ENCODE measurements around the gene DENND11. TPM values are rescaled to one million over a fixed set of nuclear protein-coding genes. Genes with fewer than 3 reads are reported as not detected.
A peak's percentile ranks its signal among the peaks of the same experiment; 100 is the strongest.

Gene DENND11
- total RNA-seq: 22.6 TPM
- 6.1 TPM for polyA plus RNA-seq (ENCODE audit: insufficient read depth, low read depth, low replicate concordance)
- long read RNA-seq, donor 1, full-length matches to known transcripts: 4 of 4 reads
- long read RNA-seq, donor 1, partial matches to known transcripts: 0 of 4 reads
- long read RNA-seq, donor 1, other reads (novel, unspliced or antisense): 0 of 4 reads
- long read RNA-seq, donor 2, full-length matches to known transcripts: 2 of 8 reads
- long read RNA-seq, donor 2, partial matches to known transcripts: 6 of 8 reads
- long read RNA-seq, donor 2, other reads (novel, unspliced or antisense): 0 of 8 reads
- long read RNA-seq, donor 3, full-length matches to known transcripts: 3 of 3 reads
- long read RNA-seq, donor 3, partial matches to known transcripts: 0 of 3 reads
- long read RNA-seq, donor 3, other reads (novel, unspliced or antisense): 0 of 3 reads
- long read RNA-seq, donor 4, full-length matches to known transcripts: 2 of 2 reads
- long read RNA-seq, donor 4, partial matches to known transcripts: 0 of 2 reads
- long read RNA-seq, donor 4, other reads (novel, unspliced or antisense): 0 of 2 reads
- long read RNA-seq, donor 5: 0 reads
- long read RNA-seq, donor 6: 0 reads
- long read RNA-seq, donor 7, full-length matches to known transcripts: 6 of 14 reads
- long read RNA-seq, donor 7, partial matches to known transcripts: 3 of 14 reads
- long read RNA-seq, donor 7, other reads (novel, unspliced or antisense): 5 of 14 reads
- long read RNA-seq, donor 8, full-length matches to known transcripts: 2 of 2 reads
- long read RNA-seq, donor 8, partial matches to known transcripts: 0 of 2 reads
- long read RNA-seq, donor 8, other reads (novel, unspliced or antisense): 0 of 2 reads
- long read RNA-seq, donor 9: 0 reads
- long read RNA-seq, donor 10, full-length matches to known transcripts: 6 of 6 reads
- long read RNA-seq, donor 10, partial matches to known transcripts: 0 of 6 reads
- long read RNA-seq, donor 10, other reads (novel, unspliced or antisense): 0 of 6 reads

GRCh38 chr7:141702047-141702567, at the start of gene DENND11:
Gene DENND11 (minus strand): TSS chr7:141702166. CDS start chr7:141702153, 13 bp downstream.
- FAIRE-seq (no peak), DNase-seq (peak; percentile 46 to 82 (median 69))
- Histone ChIP-seq H3K27me3 (ENCODE audit: control insufficient read depth, insufficient read depth, low read length) (no peaks in the 10 kb centered on the region), H3K4me1 (ENCODE audit: control insufficient read depth in 2 of 3, insufficient read depth in 2 of 3, low read depth in 1 of 3, low read length in 3 of 3) (peaks cover 0 to 5% (median under 1%) of the 10 kb centered on the region in 3 donors), H3K9me3 (ENCODE audit: control insufficient read depth in 2 of 3, insufficient read depth in 1 of 3, low read length in 3 of 3) (no peaks in the 10 kb centered on the region), H3K36me3 (ENCODE audit: control insufficient read depth in 2 of 3, insufficient read depth in 3 of 3, low read length in 3 of 3) (no peaks in the 10 kb centered on the region), H3K9ac (ENCODE audit: low read length in 3 of 3) (peak within 1 kb of the TSS; percentile 39 to 83 (median 80)), H3K4me3 (ENCODE audit: low read length in 3 of 3) (peak within 1 kb of the TSS; percentile 73 to 84 (median 80)), H3K27ac (ENCODE audit: low read depth in 2 of 2, low read length in 2 of 2) (peak within 1 kb of the TSS; percentile 53 to 73)
- intact Hi-C loops (cut with DNase I): no loop called here
- no peak for TF ChIP-seq CTCF (IDR thresholded peaks at IDR 0.05; ENCODE audit: borderline replicate concordance, extremely low read depth, insufficient read depth)

DNA sequence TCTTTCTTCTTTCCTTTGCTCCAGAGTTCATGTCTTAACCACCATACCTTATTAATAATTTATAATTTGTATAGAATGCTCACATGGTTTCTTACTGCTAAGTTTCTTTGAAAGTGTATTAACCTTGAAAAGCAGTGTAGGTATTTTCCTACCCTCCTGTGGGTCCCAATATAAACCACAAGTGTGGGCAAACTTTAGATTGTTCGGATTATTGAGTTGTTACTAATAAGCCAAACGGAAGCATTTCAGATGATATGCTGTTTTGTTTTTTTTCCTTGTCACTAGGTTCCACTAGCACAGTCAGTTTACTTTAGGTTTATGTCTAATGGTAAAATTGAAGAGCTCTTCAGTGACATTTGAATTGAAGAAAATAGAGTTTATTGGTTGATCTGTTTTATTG, 46.4 kb upstream of the DENND11 start:
- Histone ChIP-seq H3K27ac (ENCODE audit: low read depth in 2 of 2, low read length in 2 of 2) (no peak overlapping the region), H3K4me1 (ENCODE audit: control insufficient read depth in 2 of 3, insufficient read depth in 2 of 3, low read depth in 1 of 3, low read length in 3 of 3) (no peaks in the 10 kb centered on the region), H3K4me3 (ENCODE audit: low read length in 3 of 3) (no peak overlapping the region), H3K9me3 (ENCODE audit: control insufficient read depth in 2 of 3, insufficient read depth in 1 of 3, low read length in 3 of 3) (peaks cover 3 to 6% (median 3%) of the 10 kb centered on the region in 3 donors), H3K27me3 (ENCODE audit: control insufficient read depth, insufficient read depth, low read length) (no peaks in the 10 kb centered on the region), H3K9ac (ENCODE audit: low read length in 3 of 3) (no peak overlapping the region), H3K36me3 (ENCODE audit: control insufficient read depth in 2 of 3, insufficient read depth in 3 of 3, low read length in 3 of 3) (peaks cover 32 to 62% (median 35%) of the 10 kb centered on the region in 3 donors)
- DNase-seq (no peak), FAIRE-seq (no peak)
- intact Hi-C loops (cut with DNase I): no loop called here
- no peak for TF ChIP-seq CTCF (IDR thresholded peaks at IDR 0.05; ENCODE audit: borderline replicate concordance, extremely low read depth, insufficient read depth)

DNA sequence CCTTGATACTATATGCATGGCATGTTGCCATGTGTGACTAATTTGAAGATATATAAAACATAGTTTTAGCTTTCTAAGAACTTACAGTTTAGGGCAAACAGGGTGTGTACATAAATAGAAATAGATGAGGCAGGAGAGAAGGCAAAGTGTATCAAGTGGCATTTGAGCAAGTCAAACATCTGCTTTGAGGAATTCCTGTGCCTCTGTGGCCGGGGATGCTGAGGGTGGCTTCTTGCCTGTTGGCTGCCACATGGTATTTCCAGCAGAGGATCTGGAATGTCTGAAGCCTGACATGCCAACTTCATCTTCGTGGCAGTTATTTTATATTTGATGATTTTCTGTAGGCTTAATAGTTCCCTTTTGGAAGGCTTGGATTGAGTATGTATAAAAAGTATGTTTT, 42.2 kb upstream of the DENND11 start:
- intact Hi-C loops (cut with DNase I): no loop called here
- Histone ChIP-seq H3K9me3 (ENCODE audit: control insufficient read depth in 2 of 3, insufficient read depth in 1 of 3, low read length in 3 of 3) (no peaks in the 10 kb centered on the region), H3K36me3 (ENCODE audit: control insufficient read depth in 2 of 3, insufficient read depth in 3 of 3, low read length in 3 of 3) (peaks cover 19 to 45% (median 30%) of the 10 kb centered on the region in 3 donors), H3K9ac (ENCODE audit: low read length in 3 of 3) (no peak overlapping the region), H3K27me3 (ENCODE audit: control insufficient read depth, insufficient read depth, low read length) (no peaks in the 10 kb centered on the region), H3K27ac (ENCODE audit: low read depth in 2 of 2, low read length in 2 of 2) (no peak overlapping the region), H3K4me3 (ENCODE audit: low read length in 3 of 3) (no peak overlapping the region), H3K4me1 (ENCODE audit: control insufficient read depth in 2 of 3, insufficient read depth in 2 of 3, low read depth in 1 of 3, low read length in 3 of 3) (peaks cover 0 to 4% (median 3%) of the 10 kb centered on the region in 3 donors)
- TF ChIP-seq CTCF (IDR thresholded peaks at IDR 0.05; ENCODE audit: borderline replicate concordance, extremely low read depth, insufficient read depth): no peak
- no peak for DNase-seq
- no peak for FAIRE-seq
